ENCODE measurements around the gene DHX36. TPM values are rescaled to one million over a fixed set of nuclear protein-coding genes. Genes with fewer than 3 reads are reported as not detected.

DHX36 gene
- total RNA-seq, 1 donor from 2014 or later, result 49.8 TPM

GRCh38 chr3:154324919-154325318 is 632 bp upstream of the DHX36 start:
- no peak overlapping the region for H3K4me3 ChIP-seq (ENCODE audit: low read depth, low read length)
- H3K36me3 ChIP-seq (ENCODE audit: control insufficient read depth, insufficient read depth, low read length), result no peaks in the 10 kb centered on the region
- TF ChIP-seq CTCF (IDR thresholded peaks at IDR 0.05; ENCODE audit: insufficient read depth, low read length, poor library complexity, severe bottlenecking), result no peak
- no peak for DNase-seq (ENCODE audit: low read depth)
- no peaks in the 10 kb centered on the region for H3K27me3 ChIP-seq (ENCODE audit: control insufficient read depth, insufficient read depth, low read length)

- no peak for DNase-seq (ENCODE audit: low read depth)
- H3K4me3 ChIP-seq (ENCODE audit: low read depth, low read length), result no peak overlapping the region
- TF ChIP-seq CTCF (IDR thresholded peaks at IDR 0.05; ENCODE audit: insufficient read depth, low read length, poor library complexity, severe bottlenecking), result no peak
Observed at GRCh38 chr3:154316974-154317767, 7.1 kb downstream of the DHX36 start.

GRCh38 chr3:154314152-154314551 is 10.1 kb downstream of the DHX36 start:
- no peak for TF ChIP-seq CTCF (IDR thresholded peaks at IDR 0.05; ENCODE audit: insufficient read depth, low read length, poor library complexity, severe bottlenecking)
- no peak for DNase-seq (ENCODE audit: low read depth)
- peaks cover 1% of the 10 kb centered on the region for H3K36me3 ChIP-seq (ENCODE audit: control insufficient read depth, insufficient read depth, low read length)
- no peak overlapping the region for H3K4me3 ChIP-seq (ENCODE audit: low read depth, low read length)
- H3K27me3 ChIP-seq (ENCODE audit: control insufficient read depth, insufficient read depth, low read length), result no peaks in the 10 kb centered on the region

More at GRCh38 chr3:154316974-154317767, 7.1 kb downstream of the DHX36 start:
- no peaks in the 10 kb centered on the region for H3K27me3 ChIP-seq (ENCODE audit: control insufficient read depth, insufficient read depth, low read length)
- peaks cover 1% of the 10 kb centered on the region for H3K36me3 ChIP-seq (ENCODE audit: control insufficient read depth, insufficient read depth, low read length)

- peaks cover 1% of the 10 kb centered on the region for H3K36me3 ChIP-seq (ENCODE audit: control insufficient read depth, insufficient read depth, low read length)
- H3K4me3 ChIP-seq (ENCODE audit: low read depth, low read length), result no peak overlapping the region
- H3K27me3 ChIP-seq (ENCODE audit: control insufficient read depth, insufficient read depth, low read length), result no peaks in the 10 kb centered on the region
- no peak for DNase-seq (ENCODE audit: low read depth)
- no peak for TF ChIP-seq CTCF (IDR thresholded peaks at IDR 0.05; ENCODE audit: insufficient read depth, low read length, poor library complexity, severe bottlenecking)
Observed at GRCh38 chr3:154310840-154311239, 13.4 kb downstream of the DHX36 start.

- peaks cover 1% of the 10 kb centered on the region for H3K36me3 ChIP-seq (ENCODE audit: control insufficient read depth, insufficient read depth, low read length)
- H3K4me3 ChIP-seq (ENCODE audit: low read depth, low read length), result no peak overlapping the region
- no peak for DNase-seq (ENCODE audit: low read depth)
- H3K27me3 ChIP-seq (ENCODE audit: control insufficient read depth, insufficient read depth, low read length), result no peaks in the 10 kb centered on the region
- no peak for TF ChIP-seq CTCF (IDR thresholded peaks at IDR 0.05; ENCODE audit: insufficient read depth, low read length, poor library complexity, severe bottlenecking)
Observed at GRCh38 chr3:154307363-154307762, 16.9 kb downstream of the DHX36 start.

- Histone ChIP-seq H3K27me3 (ENCODE audit: control insufficient read depth, insufficient read depth, low read length) (no peaks in the 10 kb centered on the region), H3K4me3 (ENCODE audit: low read depth, low read length) (no peak overlapping the region), H3K36me3 (ENCODE audit: control insufficient read depth, insufficient read depth, low read length) (peaks cover 1% of the 10 kb centered on the region)
- no peak for TF ChIP-seq CTCF (IDR thresholded peaks at IDR 0.05; ENCODE audit: insufficient read depth, low read length, poor library complexity, severe bottlenecking)
- no peak for DNase-seq (ENCODE audit: low read depth)
Observed at GRCh38 chr3:154304936-154305335, 19.4 kb downstream of the DHX36 start.

Data from kidney epithelial cell (primary cell).